HG02938 (cell line): ENCODE measurements around the gene OPA3.

Experiments used
- ATAC-seq: cut with Tn5 transposase; IDR thresholded peaks from one replicate; pipeline ENCODE4 v1.9.1; 2021; ENCODE audit warnings: mild to moderate bottlenecking, moderate library complexity; ENCODE audit not compliant: unreplicated experiment

OPA3 gene

GRCh38 chr19:45505996-45506245, 78.7 kb downstream of the OPA3 start:
- ATAC-seq = no peak

- no peak for ATAC-seq
Measured at GRCh38 chr19:45505151-45505995, 79.2 kb downstream of the OPA3 start.

DNA sequence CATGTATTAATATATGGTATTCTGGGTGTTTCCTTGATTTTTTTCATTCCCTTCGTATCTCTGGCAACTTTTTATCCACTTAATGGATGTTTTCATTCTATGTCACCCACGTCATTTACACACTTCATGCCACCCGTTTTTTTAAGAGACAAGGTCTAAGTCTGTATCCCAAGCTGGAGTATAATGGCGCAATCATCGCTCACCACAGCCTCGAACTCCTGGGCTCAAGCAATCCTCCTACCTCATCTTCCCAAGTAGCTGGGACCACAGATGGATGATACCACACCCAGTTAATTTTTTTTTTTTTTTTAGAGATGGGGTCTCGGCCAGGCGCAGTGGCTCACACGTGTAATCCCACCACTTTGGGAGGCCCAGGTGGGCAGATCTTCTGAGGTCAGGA, 80.7 kb downstream of the OPA3 start:
- no peak for ATAC-seq

- no peak for ATAC-seq
Measured at GRCh38 chr19:45502111-45502510, 82.5 kb downstream of the OPA3 start.

GRCh38 chr19:45501730-45502014, 82.9 kb downstream of the OPA3 start:
- ATAC-seq = no peak

DNA sequence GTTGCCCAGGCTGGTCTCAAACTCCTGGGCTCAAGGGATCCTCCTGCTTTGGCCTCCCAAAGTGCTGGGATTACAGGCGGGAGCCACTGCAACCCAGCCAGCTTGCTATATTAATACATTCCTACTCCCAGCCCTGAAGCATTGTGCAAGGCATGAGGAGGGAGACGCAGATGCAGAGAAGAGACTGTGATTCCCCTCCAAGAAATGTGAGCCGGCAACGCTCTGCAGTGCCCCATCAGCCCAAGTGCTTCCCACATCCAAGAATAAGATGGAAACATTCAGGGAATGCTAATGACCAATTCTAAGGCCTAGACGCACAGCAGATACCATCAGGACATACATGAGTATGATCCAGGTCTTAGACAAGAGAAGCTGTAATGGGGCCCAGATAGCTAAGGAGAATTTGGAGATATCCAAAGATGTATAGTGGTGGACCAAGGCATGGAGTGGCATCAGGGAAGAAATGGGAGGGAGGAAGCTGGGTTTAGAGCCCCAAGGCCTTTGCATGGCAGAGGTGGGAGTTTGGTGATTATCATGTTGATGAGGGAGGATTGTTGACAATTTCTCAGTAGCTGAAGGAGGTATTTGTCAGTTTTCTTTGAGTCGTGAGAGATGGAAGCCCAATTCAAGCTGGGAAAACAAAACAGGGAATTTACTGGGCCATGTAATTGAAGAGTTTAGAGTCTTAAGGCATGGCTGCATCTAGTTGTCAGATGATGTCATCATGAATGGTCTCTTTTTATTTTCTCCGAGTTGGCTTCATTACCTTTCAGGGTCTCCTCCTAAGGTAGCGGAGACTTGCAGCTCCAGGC, 83.5 kb downstream of the OPA3 start:
- no peak for ATAC-seq

DNA sequence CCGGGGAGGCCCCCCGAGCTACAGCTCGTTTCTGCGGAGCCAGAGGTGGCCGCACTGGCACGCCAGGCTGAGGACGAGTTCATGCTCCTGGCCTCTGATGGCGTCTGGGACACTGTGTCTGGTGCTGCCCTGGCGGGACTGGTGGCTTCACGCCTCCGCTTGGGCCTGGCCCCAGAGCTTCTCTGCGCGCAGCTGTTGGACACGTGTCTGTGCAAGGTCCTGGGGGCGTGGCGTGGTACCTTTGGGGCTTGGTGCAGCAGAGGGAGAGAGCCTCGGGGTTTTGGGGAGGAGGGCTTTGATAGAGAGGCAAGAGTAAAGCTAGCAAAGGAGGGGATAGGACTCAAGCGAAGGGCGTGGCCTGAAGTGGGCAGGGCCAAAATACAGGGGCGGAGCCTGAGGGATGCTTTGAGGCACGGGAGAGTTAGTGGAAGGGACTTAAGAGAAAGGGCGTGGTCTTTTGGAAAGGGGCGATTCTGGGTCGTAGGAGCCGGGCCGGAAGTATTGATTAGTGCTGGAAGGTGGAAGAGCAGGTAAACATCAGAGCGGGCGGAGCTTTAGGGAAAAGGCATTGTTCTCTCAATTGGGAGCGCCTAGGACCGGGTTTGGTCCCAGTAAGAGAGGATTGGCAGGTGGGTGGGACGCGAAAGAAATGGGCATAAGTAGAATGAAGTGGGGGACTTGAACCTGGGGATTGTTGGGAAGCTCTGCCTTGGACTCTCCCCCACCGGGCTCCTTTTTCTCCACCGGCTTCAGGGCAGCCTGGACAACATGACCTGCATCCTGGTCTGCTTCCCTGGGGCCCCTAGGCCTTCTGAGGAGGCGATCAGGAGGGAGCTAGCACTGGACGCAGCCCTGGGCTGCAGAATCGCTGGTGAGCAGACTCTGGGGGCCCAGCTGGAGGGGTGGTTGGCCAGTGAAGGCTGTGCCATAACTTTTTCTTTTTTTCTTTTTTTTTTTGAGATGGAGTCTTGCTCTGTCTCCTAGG, 85.1 kb downstream of the OPA3 start:
- ATAC-seq = no peak

- ATAC-seq = no peak
Measured at GRCh38 chr19:45498411-45499195, 86.0 kb downstream of the OPA3 start, which contains the start of gene PPM1N. Gene PPM1N (plus strand): TSS chr19:45498443. CDS start chr19:45498473, 30 bp downstream.

DNA sequence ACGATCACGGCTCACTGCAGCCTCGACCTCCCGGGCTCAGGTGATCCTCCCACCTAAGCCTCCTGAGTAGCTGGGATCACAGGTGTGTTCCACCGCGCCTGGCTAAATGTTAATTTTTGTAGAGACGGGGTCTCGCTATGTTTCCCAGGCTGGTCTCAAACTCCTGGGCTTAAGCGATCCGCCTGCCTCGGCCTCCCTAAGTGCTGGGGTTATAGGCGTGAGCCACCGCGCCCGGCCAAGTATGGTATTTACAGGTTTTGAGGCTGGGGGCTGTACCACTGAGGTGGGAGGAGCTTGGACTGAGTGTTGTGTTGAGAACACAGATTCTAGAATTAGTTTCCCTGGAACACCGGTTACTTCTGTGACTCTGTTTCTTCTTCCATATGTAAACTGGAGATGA, 86.8 kb downstream of the OPA3 start:
- no peak for ATAC-seq

DNA sequence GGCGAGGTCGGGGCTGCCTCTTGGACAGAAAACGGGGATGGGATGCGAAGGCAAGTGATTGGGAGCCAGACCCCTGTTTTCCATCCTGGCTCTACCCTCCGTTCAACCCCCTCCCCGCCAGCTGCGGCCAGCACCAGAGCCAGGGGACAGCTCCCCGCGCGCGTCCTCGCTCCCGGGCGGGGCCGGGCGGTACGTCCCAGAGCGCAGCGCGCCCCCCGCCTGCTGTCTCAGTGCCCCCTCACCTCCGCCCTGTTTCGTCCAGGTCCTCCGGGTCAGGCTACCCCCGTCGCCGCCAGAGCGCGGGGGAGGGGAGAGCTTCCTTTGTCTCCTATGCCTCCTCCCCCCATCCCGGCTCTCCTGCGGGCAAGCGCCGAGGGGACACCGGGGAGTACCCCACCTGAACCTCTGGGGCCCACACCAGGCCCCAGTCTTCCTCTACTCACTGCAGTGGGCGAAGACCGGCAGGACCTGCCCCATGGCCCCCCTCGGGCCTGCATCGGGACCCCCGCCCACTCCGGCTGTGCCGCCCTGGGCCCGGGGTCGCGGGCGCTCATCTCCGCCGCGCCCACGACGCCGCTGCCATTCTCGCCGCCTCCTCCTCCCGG, 88.2 kb downstream of the OPA3 start:
- no peak for ATAC-seq

- ATAC-seq = no peak
Measured at GRCh38 chr19:45495178-45495577, 89.4 kb downstream of the OPA3 start.

DNA sequence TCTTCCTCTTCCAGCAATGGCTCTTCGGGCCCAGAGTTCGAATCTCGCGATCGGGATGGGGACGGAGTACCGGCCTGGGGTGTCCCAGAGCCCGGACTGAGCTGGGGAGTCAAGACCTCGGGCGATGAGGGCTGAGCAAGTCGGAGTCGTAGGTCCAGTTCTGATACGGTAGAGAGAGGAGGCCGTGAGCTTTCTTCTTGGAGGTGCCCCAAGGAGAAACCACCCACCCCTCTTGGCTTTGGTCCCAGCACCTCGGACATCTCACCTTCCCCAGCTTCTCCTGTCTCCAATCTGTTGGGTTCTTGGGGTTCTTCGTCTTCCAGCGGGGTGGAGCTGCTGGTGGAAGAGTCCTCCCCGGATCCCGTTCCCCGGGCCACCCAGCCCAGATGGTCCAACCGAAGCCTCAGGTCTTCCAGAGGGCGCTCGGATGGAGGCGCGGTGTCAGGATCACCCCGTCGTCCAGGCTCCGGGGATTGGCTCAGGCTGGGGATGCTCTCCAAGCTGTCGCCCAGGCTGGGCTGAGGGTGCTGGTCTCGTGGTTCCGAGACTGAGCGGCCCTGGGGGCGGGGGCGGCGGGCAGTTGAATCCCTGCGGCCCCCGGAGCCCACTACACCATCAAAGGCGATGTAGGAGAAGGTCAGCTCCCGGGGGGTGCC, 90.2 kb downstream of the OPA3 start:
- no peak for ATAC-seq

GRCh38 chr19:45492627-45493470, 91.8 kb downstream of the OPA3 start:
- ATAC-seq = no peak

GRCh38 chr19:45492137-45492626, 92.4 kb downstream of the OPA3 start:
- ATAC-seq = no peak

GRCh38 chr19:45489216-45489855, 95.3 kb downstream of the OPA3 start:
- ATAC-seq = no peak

DNA sequence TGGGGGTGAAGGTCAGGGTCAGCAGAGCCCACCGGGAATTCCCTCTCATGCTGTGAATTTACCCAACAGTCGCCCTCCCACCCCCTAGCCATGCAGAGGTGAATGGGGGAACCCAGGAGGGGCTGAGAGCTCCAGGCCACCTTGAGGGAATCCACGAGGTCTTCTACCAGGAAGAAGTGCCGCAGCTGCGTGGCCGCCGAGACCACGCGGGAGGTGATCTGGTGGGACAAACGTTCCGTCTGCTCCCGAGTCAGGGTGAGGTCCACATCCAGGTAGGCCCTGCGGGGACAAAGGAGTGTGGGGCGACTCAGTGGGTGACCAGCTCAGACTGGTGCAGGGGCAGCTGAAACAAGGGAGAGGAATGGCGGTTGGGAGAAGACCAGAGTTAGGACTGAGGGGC, 95.9 kb downstream of the OPA3 start:
- ATAC-seq = no peak

GRCh38 chr19:45485305-45486077, 99.1 kb downstream of the OPA3 start:
- peak; percentile 62 for ATAC-seq
